Vagina (tissue), 2 donors: ENCODE results near the gene AP1G2.

ENCODE experiments used
- POLR2AphosphoS5 ChIP-seq, 2 donors: sonication (generic); formaldehyde crosslinking; IDR thresholded peaks; one replicate each; pipeline ENCODE4 v1.9.0; 2017; ENCODE audit warnings: antibody characterized with exemption in 2 of 2, mild to moderate bottlenecking in 2 of 2, low read depth in 1 of 2; ENCODE audit not compliant: insufficient read depth in 1 of 2
- TF ChIP-seq, protein P1 (sequence below), 3 experiments: fragments of 450-650 bp in 2 of 3; fragments of 200-600 bp in 1 of 3; sonication (generic) in 1 of 3; IDR thresholded peaks; one replicate each; pipeline ENCODE4 v1.5.1; 2017 to 2019; ENCODE audit warnings: antibody characterized with exemption in 3 of 3, mild to moderate bottlenecking in 2 of 3, moderate library complexity in 2 of 3

DNA sequence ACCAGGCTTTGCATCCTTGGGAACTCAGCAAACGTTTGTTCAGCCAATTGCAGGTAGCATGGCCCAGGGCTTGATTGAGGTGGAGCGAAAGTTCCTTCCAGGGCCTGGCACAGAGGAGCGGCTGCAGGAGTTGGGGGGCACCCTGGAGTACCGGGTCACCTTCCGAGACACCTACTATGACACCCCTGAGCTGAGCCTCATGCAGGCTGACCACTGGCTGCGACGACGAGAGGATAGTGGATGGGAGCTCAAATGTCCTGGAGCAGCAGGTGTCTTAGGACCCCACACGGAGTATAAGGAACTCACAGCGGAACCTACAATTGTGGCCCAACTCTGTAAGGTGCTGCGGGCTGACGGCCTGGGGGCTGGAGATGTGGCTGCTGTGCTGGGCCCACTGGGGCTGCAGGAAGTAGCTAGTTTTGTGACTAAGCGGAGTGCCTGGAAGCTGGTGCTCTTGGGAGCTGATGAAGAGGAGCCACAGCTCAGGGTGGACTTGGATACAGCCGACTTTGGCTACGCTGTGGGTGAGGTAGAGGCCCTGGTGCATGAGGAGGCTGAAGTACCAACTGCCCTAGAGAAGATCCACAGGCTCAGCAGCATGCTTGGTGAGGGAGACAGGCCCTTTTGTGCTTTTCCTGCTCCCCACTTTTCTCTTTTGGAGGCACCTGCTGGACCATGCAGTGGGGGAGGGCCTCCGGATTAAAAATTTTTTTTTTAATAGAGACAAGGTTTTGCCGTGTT is 10.7 kb downstream of the AP1G2 start:
- TF ChIP-seq, protein P1, sequence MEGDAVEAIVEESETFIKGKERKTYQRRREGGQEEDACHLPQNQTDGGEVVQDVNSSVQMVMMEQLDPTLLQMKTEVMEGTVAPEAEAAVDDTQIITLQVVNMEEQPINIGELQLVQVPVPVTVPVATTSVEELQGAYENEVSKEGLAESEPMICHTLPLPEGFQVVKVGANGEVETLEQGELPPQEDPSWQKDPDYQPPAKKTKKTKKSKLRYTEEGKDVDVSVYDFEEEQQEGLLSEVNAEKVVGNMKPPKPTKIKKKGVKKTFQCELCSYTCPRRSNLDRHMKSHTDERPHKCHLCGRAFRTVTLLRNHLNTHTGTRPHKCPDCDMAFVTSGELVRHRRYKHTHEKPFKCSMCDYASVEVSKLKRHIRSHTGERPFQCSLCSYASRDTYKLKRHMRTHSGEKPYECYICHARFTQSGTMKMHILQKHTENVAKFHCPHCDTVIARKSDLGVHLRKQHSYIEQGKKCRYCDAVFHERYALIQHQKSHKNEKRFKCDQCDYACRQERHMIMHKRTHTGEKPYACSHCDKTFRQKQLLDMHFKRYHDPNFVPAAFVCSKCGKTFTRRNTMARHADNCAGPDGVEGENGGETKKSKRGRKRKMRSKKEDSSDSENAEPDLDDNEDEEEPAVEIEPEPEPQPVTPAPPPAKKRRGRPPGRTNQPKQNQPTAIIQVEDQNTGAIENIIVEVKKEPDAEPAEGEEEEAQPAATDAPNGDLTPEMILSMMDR (IDR thresholded peaks at IDR 0.05), result no peak
- TF ChIP-seq POLR2AphosphoS5 (IDR thresholded peaks at IDR 0.05; ENCODE audit: insufficient read depth in 1 of 2, low read depth in 1 of 2), result no peak
